Stimulated activated CD8-positive, alpha-beta memory T cell treated with anti-CD3 and anti-CD28 coated beads, Interleukin-15, amount 100 ng/mL, for 24 hours (primary cell): ENCODE data around the gene MYCN.
"Not testable (repeated sequence)": the region's sequence is repeated elsewhere in the genome, so short reads cannot be mapped to it uniquely, and the experiment has no call there.

Experiments used
- DNase-seq: peaks from one replicate; pipeline ENCODE4 v3.0.0-alpha.2; 2020; ENCODE audit warnings: low read depth

MYCN gene

DNA sequence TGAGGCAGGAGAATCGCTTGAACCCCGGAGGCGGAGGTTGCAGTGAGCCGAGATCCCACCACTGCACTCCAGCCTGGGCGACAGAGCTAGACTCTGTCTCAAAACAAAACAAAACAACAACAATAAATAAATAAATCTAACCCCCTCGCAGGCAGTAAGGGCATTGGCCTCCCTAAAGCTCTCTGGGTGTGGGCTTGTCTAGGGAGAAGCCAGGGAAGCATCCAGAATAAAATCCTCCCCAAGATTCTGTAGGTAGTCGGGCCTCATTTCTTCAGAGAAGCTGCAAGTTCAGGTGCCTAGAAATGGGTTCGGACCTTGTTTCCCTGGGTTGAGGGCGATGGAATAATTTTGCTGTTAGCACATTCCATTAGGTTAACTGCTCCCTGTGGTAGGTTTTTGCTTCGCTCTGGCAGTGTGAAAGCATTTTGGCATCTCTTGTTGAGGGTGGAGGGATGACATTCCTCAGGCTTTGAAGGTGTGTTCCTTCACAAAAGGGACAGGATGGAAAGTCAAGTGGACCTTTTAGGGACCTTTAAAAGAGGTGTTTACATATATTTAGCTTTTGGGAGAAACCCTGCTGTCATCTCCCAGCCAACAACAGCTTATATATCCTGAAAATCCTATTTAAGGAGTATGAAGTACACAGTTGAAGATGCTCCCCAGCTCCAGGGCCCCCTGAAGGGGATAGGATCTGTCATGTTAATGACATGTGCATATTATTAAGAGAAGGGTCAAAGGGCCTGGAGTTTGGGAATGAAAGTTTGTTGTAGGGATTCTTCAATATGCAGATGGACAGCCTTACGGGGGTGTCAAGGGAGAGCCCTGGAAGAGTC, 17.7 kb downstream of the MYCN start:
- DNase-seq, result no peak

DNA sequence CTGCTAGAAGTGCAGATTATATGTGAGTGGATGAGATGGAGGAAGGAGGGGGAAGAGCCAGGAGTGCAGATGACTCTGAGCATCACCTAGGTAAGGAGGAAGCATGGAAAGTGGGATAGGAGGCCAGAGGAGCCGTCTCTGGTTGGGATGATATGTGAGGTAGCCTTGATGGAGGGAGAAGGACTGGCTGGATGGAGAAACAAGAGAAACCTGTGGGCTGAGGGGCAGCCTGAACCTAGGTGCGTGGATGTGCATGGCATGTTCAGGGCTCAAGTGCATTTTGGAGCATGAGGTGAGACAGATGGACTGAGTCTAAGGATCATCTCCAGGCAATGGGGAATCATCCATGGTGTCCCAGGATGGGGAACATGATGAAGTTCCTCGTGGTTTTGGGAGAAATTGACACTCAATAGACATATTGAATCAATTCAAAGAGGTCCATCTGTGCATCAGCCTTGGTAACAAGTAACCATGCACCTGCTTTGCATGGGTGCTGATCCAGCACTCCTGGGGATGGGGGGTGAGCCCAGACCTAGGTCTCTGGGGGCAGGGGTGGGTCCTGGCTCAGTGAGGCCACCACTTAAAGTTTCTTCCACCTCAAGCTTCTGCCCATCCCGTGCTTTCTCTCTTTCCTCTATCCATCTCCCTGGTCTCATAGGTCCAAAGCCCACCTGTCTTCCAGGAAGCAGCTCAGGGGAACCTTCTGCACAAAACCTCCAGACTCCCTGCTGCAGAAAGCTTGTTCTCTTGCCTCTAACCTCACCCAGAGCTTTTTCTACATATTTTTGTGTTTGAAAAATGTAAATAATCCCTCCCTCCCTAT, 19.2 kb downstream of the MYCN start:
- no peak for DNase-seq

DNA sequence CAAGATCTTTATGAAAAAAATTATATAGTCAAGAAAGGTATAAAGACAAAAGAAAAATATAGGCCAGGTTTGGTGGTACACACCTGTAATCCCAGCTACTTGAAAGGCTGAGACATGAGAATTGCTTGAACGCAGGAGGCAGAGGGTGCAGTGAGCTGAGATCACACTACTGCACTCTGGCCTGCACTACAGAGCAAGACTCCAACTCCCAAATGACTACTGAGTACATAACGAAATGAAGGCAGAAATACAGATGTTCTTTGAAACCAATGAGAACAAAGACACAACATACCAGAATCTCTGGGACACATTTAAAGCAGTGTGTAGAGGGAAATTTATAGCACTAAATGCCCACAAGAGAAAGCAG, 19.8 kb downstream of the MYCN start:
- not testable (repeated sequence) for DNase-seq

DNA sequence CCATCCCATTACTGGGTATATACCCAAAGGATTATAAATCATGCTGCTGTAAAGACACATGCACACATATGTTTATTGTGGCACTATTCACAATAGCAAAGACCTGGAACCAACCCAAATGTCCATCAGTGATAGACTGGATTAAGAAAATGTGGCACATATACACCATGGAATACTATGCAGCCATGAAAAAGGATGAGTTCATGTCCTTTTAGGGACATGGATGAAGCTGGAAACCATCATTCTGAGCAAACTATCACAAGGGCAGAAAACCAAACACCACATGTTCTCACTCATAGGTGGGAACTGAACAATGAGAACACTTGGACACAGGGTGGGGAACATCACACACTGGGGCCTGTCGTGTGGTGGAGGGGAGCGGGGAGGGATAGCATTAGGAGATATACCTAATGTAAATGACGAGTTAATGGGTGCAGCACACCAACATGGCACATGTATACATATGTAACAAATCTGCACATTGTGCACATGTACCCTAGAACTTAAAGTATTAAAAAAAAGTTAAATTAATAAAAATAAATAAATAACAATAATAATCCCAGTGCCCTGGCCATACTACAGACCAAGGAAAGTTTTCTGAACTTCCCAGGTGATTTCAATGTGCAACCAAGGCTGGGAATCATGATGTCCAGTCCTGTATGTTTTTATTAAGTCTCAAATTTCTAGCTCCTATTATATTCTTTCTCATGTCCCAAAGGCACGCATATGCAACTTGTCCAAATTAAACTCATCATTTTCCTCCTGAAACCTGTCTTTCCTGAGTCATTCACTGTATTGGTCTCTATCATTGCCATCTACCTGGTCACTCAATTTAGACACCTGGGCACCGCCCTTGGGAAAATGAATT, 23.0 kb downstream of the MYCN start:
- DNase-seq, result not testable (repeated sequence)

DNA sequence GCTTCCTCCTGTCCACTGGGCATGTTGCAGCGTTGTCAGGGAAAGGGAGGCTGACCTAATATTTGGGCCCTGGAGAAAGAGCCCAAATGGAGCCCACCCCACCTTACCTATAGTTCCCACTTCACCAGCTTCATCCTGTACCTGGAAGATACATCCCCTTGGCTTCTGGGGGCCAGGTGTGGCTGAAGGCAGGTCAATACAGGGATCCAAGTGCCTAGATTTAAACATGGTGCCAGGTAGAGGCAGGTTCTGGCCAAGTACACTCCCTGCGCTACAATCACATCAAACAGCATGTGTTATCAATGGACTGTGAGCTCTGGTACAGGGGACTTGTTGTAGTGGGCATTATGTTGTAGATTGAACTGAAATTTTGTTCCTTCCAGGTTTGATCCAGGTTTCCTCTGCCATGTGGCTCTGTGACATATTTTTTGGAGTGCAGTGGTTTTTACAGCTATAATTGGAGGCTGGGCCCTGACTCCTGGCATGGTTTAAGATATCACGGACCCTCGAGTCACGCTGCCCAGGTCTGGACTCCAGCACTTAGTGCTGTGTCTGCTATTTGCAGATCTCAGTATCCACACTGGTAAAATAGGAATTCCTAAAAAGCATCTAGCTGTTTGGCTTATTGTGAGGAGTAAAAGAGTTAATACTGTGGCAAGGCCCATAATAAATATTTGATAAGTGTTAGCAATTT, 23.8 kb downstream of the MYCN start:
- DNase-seq, result no peak

DNA sequence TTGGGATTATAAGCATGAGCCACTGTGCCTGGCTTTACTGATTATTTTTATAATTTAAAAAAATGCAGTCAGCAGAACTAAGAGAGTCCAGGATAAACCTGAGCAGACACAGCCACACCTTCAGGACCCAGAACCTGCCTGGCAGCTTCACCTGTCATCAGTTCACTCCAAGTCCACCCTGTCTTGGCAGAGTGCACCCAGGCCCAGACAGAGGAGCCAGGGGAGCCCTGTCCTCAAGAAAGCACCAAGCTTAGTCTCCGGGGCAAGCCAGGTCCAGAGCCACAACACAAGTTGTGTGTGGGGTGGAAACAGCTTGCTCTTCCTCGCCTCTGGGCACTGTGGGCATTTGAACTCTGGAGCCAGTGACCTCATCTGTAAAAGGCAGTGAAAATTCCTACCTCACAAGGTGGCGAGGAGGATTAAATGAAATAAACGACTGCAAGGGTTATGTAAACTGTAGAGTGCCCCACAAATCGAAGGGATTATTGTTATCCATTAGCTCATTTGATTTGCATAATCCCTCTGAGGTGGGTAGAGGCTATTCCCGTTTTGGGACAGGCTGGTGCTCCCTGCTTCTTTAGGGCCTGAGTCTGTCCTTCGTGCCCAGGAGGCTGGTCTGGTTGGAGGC, 24.7 kb downstream of the MYCN start:
- DNase-seq, result no peak

DNA sequence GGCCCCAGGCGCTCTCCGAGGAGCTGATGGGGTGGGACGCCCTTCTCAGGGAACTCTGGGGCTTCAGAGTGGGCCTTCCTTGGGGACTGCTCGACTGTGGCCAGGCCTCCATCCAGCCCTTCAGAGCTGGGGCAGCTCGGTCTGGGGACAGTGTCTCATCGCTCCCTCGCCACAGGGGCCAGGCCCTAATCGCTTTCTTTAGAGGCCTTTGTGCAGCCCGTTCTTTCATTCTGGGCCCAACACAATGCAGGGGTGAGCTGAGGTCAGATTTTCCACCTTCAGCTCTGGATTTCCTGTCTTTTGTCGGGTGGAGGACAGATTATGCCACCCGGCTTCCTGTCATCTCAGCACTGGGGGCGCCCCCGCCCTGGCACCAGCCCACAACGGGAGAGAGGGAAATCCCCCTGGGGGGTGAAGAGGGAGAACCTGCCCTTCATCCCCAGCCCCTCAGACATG, 25.2 kb downstream of the MYCN start:
- no peak for DNase-seq

DNA sequence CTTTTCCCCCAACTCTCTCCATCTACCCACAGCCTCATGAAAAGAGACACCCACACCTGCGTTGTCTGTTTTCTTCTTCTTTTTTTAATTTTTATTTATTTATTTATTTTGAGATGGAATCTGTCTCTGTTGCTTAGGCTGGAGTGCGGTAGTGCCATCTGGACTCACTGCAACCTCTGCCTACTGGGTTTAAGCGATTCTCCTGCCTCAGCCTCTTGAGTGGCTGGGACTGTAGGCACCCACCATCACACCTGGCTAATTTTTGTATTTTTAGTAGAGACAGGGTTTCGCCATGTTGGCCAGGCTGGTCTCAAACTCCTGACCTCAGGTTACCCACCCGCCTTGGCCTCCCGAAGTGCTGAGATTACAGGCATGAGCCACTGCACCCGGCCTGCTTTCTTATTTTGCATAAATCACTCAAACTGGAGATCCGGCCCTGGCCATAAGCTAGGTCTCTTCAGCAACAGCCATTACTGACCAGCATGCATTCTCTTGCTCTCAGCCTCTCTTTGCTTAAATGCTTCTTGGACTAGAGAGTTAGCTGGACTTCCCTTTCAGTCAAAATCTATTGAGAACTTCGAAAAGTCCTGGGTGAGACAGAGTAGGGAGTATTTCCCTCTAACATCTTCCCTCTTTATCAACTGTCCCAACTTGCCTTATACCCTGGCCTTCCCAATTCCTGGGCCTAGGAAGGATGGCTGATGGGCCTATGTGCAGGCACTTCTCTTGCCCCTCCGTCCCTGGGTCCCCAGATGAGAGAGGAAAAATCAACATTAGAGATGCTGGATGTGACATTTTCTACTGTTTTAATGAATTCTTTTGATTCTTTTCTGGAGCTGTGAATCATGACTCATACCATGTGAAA, 27.3 kb downstream of the MYCN start:
- DNase-seq, result no peak

DNA sequence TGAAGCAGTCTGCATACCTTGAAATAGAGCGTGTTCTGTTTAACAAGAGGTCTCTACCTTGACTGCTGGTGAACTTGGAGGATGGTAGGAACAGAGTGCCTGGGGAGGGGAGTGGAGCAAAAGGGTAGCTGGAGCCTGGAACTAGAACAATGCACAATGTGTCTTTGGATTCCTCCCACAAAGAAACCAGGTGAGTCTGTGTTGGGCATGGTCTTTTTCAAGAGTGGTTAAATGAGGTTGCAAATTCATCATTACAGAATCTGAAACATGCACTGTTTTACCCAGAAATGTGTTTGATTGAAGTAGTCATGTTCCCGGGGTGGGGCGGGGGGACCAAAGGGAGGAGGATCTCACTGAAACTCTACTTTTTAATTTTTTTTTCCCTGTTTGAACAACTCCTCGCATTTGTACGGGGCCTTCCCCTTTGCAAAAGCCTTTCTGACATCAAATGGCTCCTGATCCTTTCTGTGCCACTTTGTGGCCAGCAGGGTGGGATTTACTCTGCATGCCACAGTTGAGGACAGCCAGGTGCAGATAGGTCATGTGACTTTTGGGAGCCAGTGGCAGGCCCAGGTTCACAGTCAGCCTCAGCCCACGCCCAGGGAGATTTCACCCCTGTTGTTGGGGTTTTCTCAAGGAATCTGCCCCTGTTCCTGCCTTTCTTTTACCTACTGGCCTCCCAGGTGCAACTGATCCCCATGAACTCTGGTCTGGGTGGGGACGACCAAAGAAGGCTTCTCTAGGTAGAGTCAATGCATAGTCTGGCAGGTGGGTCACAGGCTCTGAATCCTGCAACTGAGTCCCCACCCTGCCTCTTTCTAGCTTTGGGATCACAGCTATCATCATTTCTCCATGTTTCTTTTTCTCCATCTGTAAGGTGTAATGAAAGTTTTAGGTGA, 28.2 kb downstream of the MYCN start:
- no peak for DNase-seq

DNA sequence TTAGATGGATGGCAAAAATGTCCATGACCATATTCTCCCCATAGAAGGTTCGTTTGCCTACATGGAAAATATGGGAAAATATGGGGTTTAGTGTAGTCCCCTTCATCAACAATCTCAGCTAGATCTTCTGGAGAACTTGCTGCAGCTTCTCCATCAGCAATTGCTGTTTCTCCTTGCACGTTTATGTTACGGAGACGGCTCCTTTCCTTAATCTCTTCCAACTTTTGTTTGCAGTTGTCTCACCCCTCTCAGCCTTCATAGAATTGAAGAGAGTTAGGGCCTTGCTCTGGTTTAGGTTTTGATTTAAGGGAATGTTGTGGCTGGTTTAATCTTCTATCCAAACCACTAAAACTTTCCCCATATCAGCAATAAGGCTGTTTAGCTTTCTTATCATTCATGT, 28.9 kb downstream of the MYCN start:
- no peak for DNase-seq

DNA sequence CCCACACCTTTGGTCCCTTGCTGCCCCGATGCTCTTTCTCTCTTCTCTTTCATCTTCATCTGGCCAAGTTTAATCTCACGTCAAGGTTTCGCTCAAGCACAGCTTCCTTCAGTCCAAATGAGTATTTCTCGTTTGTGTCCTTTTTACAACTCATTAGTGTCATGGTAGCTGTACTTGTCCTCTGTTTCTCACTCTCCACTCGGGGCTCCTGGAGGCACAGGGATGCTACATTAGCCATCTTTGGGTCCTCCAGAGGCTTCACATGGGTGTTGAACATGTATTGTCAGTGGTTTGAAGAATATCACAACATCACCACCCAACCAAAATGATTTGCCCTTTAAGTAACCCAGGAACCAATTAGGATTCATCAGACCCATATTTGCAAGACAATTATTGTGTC, 30.4 kb downstream of the MYCN start:
- no peak for DNase-seq

DNA sequence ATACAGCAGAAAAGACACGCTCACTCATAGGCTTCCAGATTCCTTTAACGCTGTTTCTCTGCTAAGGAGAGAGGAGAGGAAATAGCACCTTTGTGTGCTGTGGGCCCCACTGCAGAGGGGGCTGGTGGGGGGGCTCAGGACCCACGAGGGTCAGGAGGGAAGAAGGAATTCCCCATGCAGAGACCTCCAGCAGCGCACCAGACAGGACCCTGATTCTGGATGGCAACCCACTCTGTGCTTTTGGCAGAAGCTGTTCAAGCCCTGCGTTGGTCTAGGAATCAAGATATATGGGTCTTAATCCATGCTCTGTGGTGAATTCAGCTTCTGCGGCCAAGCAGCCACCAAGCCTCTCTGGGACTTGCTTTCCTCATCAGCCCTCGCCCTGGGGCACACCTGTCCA, 31.0 kb downstream of the MYCN start:
- DNase-seq, result no peak

DNA sequence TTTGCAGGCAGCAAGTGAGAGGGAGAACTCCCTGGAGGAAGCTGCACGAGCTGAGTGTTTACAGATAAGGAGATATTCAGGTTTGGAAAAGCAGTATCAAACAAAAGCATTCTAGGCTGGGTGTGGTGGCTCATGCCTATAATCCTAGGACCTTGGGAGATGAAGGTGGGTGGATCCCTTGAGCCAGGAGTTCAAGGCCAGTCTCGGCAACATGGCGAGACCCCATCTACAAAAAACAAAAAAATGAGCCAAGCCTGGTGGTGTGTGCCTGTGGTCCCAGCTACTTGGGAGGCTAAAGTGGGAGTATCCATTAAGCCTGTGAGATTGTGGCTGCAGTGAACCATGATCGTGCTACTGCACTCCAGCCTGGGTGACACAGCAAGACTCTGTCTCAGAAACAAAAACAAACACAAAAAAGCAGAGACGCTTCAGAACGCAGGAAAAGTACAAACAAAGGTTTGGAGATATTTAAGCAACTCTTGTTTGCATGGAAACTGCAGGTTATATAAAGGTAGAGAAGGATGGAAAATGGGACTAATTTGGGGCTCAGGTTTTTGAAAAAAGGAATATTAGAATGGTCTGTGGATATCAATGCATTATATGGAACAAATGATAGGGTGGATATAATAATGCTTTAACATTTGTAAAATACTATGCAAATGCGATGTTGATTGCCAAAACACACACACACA, 31.6 kb downstream of the MYCN start:
- no peak for DNase-seq

DNA sequence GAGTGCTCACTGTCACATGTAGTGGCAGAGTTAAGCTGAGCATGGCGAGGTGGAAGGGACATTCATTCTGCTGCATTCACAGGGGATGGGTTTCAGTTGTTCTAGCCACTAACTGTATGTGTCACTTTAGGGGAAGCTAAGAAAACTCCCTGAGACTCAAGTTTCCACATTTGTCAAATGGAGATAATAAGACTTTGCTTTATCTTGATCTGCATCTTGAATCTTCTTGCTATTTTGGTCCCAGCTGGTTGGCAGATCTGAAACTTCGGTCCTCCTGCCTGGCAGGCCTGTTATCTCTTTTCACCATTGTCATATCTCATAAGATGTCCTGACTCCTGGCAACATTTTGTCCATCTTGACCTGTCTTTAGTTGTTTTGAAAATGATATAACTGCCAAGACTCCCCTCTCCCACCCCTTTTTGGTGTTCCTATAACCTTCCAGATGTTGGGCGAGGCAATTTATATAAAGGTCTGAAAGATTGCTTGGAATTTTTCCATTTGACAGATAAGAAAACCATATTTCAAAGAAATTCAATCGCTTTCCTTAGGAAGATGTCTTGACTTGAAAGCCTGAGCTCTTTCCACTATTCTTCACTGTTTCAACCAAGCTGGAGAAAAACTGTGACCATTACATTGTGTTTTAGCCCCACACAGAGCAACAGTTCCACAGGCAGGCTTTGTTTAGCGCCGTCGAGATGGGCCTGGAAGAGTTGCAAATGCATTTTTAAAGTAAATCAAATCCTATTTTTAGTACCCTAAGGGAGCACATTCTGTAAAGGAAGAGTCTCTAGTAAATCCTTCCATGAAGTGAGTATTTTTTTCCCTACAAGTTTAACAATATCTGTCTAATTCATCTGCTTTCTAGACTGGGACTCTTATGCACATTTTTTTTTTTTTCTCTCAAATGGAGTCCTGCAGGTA, 33.4 kb downstream of the MYCN start:
- DNase-seq, result no peak

DNA sequence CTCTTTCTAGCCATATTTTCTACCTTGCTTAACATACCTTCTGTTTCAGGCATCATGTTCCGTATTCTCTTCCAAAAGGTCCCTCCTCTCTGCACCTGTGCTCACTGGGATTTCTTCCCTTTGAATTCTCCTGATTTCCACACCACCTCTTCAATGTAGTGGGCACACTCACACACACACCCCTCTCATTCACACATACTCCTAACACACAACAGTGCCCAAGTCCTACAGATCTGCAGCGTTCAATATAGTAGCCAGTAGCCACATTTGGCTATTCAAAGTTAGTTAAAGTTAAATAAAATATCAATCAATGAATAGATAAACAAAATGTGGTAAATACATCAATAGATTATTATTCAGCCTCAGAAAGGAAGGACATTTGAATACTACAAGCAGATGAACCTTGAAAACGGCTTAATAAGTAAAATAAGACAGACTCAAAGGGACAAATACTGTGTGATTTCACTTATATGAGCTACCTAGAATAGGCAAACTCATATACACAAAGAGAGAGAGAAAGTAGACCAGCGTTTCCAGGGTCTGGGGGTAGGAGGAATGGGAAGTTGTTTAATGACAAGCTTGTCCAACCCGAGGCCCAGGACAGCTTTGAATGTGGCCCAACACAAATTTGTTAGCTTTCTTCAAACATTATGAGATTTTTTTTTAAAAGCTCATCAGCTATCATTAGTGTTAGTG, 34.4 kb downstream of the MYCN start:
- no peak for DNase-seq

DNA sequence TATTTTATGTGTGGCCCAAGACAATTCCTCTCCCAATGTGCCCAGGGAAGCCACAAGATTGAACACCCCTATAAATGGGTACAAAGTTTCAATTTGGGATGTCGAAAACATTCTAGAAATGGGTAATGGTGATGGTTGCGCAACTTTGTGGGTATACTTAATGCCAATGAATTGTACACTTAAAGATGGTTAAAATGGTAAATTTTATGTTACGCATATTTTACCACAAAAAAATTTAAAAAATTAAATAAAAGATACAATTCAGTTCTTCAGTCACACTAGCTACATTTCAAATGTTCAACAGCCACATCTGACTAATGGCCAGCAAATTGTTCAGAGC, 34.9 kb downstream of the MYCN start:
- DNase-seq, result no peak

DNA sequence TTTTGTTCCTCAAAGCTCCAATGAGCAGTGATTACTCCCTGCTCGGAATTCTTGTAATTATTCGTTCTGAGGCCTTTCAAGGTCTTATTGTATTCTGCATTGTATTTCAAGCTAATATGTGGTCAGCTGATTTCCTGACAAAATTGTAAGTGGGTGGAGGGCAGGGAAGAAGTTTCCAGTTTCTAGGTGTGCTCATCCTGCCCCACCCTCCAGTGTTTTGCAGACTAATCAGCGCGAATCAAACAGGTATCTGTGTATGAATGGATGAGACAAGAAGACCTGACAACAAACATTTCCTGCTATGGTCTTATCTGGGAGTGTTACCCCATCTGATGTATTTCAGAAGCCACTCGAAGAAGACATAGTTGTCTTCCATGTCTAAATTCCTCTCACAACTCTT, 35.3 kb downstream of the MYCN start:
- no peak for DNase-seq
